Progenitor cell of endocrine pancreas (in vitro differentiated cells): ENCODE results near the gene DAB1. TPM values are rescaled to one million over a fixed set of nuclear protein-coding genes. Genes with fewer than 3 reads are reported as not detected.
"Not testable (repeated sequence)": the region's sequence is repeated elsewhere in the genome, so short reads cannot be mapped to it uniquely, and the experiment has no call there.

Source experiments
- DNase-seq: peaks from one replicate; pipeline ENCODE4 v3.0.0; 2021; ENCODE audit warnings: low spot score; ENCODE audit not compliant: unreplicated experiment
- H3K27ac Mint-ChIP-seq: 2 replicates; pipeline ENCODE4 v1.8.0; 2021; ENCODE audit warnings: mild to moderate bottlenecking, moderate library complexity, mixed read lengths
- H3K27me3 Mint-ChIP-seq: 2 replicates; pipeline ENCODE4 v1.8.0; 2021; ENCODE audit warnings: mixed read lengths
- H3K36me3 Mint-ChIP-seq: 2 replicates; pipeline ENCODE4 v1.8.0; 2022; ENCODE audit warnings: mixed read lengths; ENCODE audit not compliant: insufficient read depth
- H3K4me1 Mint-ChIP-seq: 2 replicates; pipeline ENCODE4 v1.8.0; 2021; ENCODE audit warnings: low read depth, mixed read lengths
- H3K4me3 Mint-ChIP-seq: 2 replicates; pipeline ENCODE4 v1.8.0; 2021; ENCODE audit warnings: low read depth, mild to moderate bottlenecking, moderate library complexity, mixed read lengths
- H3K9me3 Mint-ChIP-seq: 2 replicates; pipeline ENCODE4 v1.8.0; 2021; ENCODE audit warnings: low read depth, mixed read lengths
- CTCF ChIP-seq: fragments of 200-600 bp; sonication (generic); IDR thresholded peaks from one replicate; pipeline ENCODE4 v1.5.0; 2021; ENCODE audit warnings: antibody characterized with exemption, mild to moderate bottlenecking; ENCODE audit not compliant: unreplicated experiment
- total RNA-seq: library from RNA; stranded (reverse); gene quantifications from 2 replicates; pipeline ENCODE4 v1.2.1, GENCODE V29; 2021

DAB1 gene
- total RNA-seq, 1 donor from 2014 or later: 4.8 TPM

- Mint-ChIP-seq H3K27ac (no peak overlapping the region), H3K9me3 (no peaks in the 10 kb centered on the region), H3K27me3 (peaks cover 12% of the 10 kb centered on the region), H3K36me3 (no peaks in the 10 kb centered on the region), H3K4me3 (no peak overlapping the region), H3K4me1 (peaks cover 8% of the 10 kb centered on the region)
- DNase-seq: no peak
- no peak for TF ChIP-seq CTCF
Observed at GRCh38 chr1:57089221-57089620, 334.6 kb downstream of the DAB1 start.

GRCh38 chr1:57088653-57089052 is 335.2 kb downstream of the DAB1 start:
- Mint-ChIP-seq H3K27ac (peak overlapping the region; percentile 18), H3K4me1 (peaks cover 8% of the 10 kb centered on the region), H3K36me3 (no peaks in the 10 kb centered on the region), H3K9me3 (no peaks in the 10 kb centered on the region), H3K4me3 (no peak overlapping the region), H3K27me3 (peaks cover 12% of the 10 kb centered on the region)
- no peak for TF ChIP-seq CTCF
- DNase-seq: no peak

- not testable (repeated sequence) for H3K4me3 Mint-ChIP-seq, H3K4me1 Mint-ChIP-seq, H3K27ac Mint-ChIP-seq, H3K36me3 Mint-ChIP-seq, H3K9me3 Mint-ChIP-seq, DNase-seq
- H3K27me3 Mint-ChIP-seq: peaks cover 13% of the 10 kb centered on the region
Observed at GRCh38 chr1:57087660-57088059, 336.2 kb downstream of the DAB1 start.

- Mint-ChIP-seq H3K4me3 (no peak overlapping the region), H3K27me3 (peaks cover 14% of the 10 kb centered on the region), H3K9me3 (no peaks in the 10 kb centered on the region), H3K4me1 (peaks cover 10% of the 10 kb centered on the region), H3K27ac (no peak overlapping the region), H3K36me3 (no peaks in the 10 kb centered on the region)
- TF ChIP-seq CTCF: no peak
- DNase-seq: no peak
Observed at GRCh38 chr1:57086154-57086553, 337.7 kb downstream of the DAB1 start.

GRCh38 chr1:57084701-57085100 is 339.2 kb downstream of the DAB1 start:
- peaks cover 10% of the 10 kb centered on the region for H3K4me1 Mint-ChIP-seq

More at GRCh38 chr1:57084701-57085100, 339.2 kb downstream of the DAB1 start:
- no peak for DNase-seq
- TF ChIP-seq CTCF: no peak
- H3K9me3 Mint-ChIP-seq: no peaks in the 10 kb centered on the region
- H3K4me3 Mint-ChIP-seq: no peak overlapping the region
- H3K27me3 Mint-ChIP-seq: peaks cover 14% of the 10 kb centered on the region
- no peaks in the 10 kb centered on the region for H3K36me3 Mint-ChIP-seq
- no peak overlapping the region for H3K27ac Mint-ChIP-seq
